IMR-90 (cell line): Measurements from ENCODE around the gene FBXW10B. TPM values are rescaled to one million over a fixed set of nuclear protein-coding genes. Genes with fewer than 3 reads are reported as not detected.
A peak's percentile ranks its signal among the peaks of the same experiment; 100 is the strongest.

Experiments
- ATAC-seq: fragments of 200-7000 bp; cut with Tn5 transposase; 2 replicates; pipeline ENCODE4 v1.9.1; 2020; ENCODE audit warnings: low read depth, mild to moderate bottlenecking, moderate library complexity
- BruUV-seq: library from RNA; stranded (reverse); fragments of 400-500 nt; replicated peaks from 2 replicates; lab custom pipeline; 2021; lab: Mats Ljungman, UMichigan
- CTCF ChIA-PET: fragments of 300-600 bp; formaldehyde crosslinking; extraction: SDS; loops from one replicate; lab custom pipeline; 2021; ENCODE audit warnings: antibody characterized with exemption; lab: Yijun Ruan, JAX
- POLR2A ChIA-PET: fragments of 300-600 bp; sonication (Branson Sonifier 250); formaldehyde crosslinking; loops from one replicate; lab custom pipeline; 2022; ENCODE audit warnings: antibody characterized with exemption; ENCODE audit not compliant: unreplicated experiment; lab: Charles Lee
- DNase-seq: peaks from one replicate; pipeline ENCODE4 v3.0.0; 2013
- H2AFZ ChIP-seq: replicated peaks from 2 replicates; pipeline ENCODE3; 2013; ENCODE audit warnings: low read length, mild to moderate bottlenecking; ENCODE audit not compliant: poor library complexity
- H2AK5ac ChIP-seq: 2 replicates; pipeline ENCODE4 v1.6.1; 2013; ENCODE audit warnings: low read depth, low read length, inconsistent platforms
- H2AK9ac ChIP-seq: replicated peaks from 2 replicates; pipeline ENCODE3; 2013; ENCODE audit warnings: mild to moderate bottlenecking, low read depth, low read length, moderate library complexity; ENCODE audit not compliant: poor library complexity
- H2BK120ac ChIP-seq: 2 replicates; pipeline ENCODE4 v1.6.1; 2013; ENCODE audit warnings: low read depth, low read length, inconsistent platforms
- H2BK15ac ChIP-seq: 3 replicates; pipeline ENCODE4 v1.6.1; 2013; ENCODE audit warnings: low read depth, low read length, inconsistent platforms
- H2BK20ac ChIP-seq: 2 replicates; pipeline ENCODE4 v1.6.1; 2013; ENCODE audit warnings: low read depth, mild to moderate bottlenecking, inconsistent platforms, low read length, moderate library complexity
- H2BK5ac ChIP-seq: 2 replicates; pipeline ENCODE4 v1.6.1; 2013; ENCODE audit warnings: mild to moderate bottlenecking, low read depth, low read length, inconsistent platforms; ENCODE audit not compliant: poor library complexity, severe bottlenecking
- H3K14ac ChIP-seq: replicated peaks from 2 replicates; pipeline ENCODE4 v1.6.1; 2013; ENCODE audit warnings: low read depth, low read length, inconsistent platforms
- H3K18ac ChIP-seq: 2 replicates; pipeline ENCODE4 v1.6.1; 2013; ENCODE audit warnings: low read depth, low read length, control low read depth
- H3K23ac ChIP-seq: 2 replicates; pipeline ENCODE4 v1.6.1; 2013; ENCODE audit warnings: low read depth, low read length, inconsistent platforms
- H3K27ac ChIP-seq: 2 replicates; pipeline ENCODE4 v1.5.1; 2013; ENCODE audit warnings: mild to moderate bottlenecking, control low read depth, low read length; ENCODE audit not compliant: insufficient read depth
- H3K27me3 ChIP-seq: 2 replicates; pipeline ENCODE4 v1.6.1; 2013; ENCODE audit warnings: low read length; ENCODE audit not compliant: control insufficient read depth, insufficient read depth
- H3K36me3 ChIP-seq: 2 replicates; pipeline ENCODE4 v1.6.1; 2013; ENCODE audit warnings: low read length, mixed read lengths; ENCODE audit not compliant: control insufficient read depth, insufficient read depth
- H3K4ac ChIP-seq: 2 replicates; pipeline ENCODE4 v1.6.1; 2013; ENCODE audit warnings: low read depth, low read length, inconsistent platforms
- H3K4me1 ChIP-seq: 2 replicates; pipeline ENCODE4 v1.6.1; 2013; ENCODE audit warnings: low read length, mixed read lengths; ENCODE audit not compliant: control insufficient read depth, insufficient read depth
- H3K4me2 ChIP-seq: 2 replicates; pipeline ENCODE4 v1.6.1; 2013; ENCODE audit warnings: low read depth, mild to moderate bottlenecking, control low read depth, low read length, moderate library complexity
- H3K4me3 ChIP-seq: 2 replicates; pipeline ENCODE4 v1.5.1; 2013; ENCODE audit warnings: low read depth, mild to moderate bottlenecking, control low read depth, low read length, moderate library complexity; ENCODE audit not compliant: insufficient read depth
- H3K56ac ChIP-seq: 2 replicates; pipeline ENCODE4 v1.6.1; 2013; ENCODE audit warnings: low read length, inconsistent platforms; ENCODE audit not compliant: insufficient read depth; ENCODE audit errors: extremely low read depth
- H3K79me1 ChIP-seq, 2 experiments: 2 replicates each; pipeline ENCODE4 v1.6.1; 2013; ENCODE audit warnings: low read length in 2 of 2, inconsistent platforms in 1 of 2, low read depth in 1 of 2
- H3K9ac ChIP-seq: 2 replicates; pipeline ENCODE4 v1.6.1; 2013; ENCODE audit warnings: low read depth, low read length, control low read depth
- H3K9me1 ChIP-seq: 2 replicates; pipeline ENCODE4 v1.6.1; 2013; ENCODE audit warnings: low read length, inconsistent platforms; ENCODE audit not compliant: insufficient read depth
- H3K9me3 ChIP-seq: 2 replicates; pipeline ENCODE4 v1.6.1; 2013; ENCODE audit warnings: low read length; ENCODE audit not compliant: control insufficient read depth, insufficient read depth
- H4K20me1 ChIP-seq: 2 replicates; pipeline ENCODE4 v1.6.1; 2013; ENCODE audit warnings: low read length, inconsistent platforms; ENCODE audit not compliant: insufficient read depth
- H4K5ac ChIP-seq: 2 replicates; pipeline ENCODE4 v1.6.1; 2013; ENCODE audit warnings: mild to moderate bottlenecking, low read depth, low read length, control low read depth
- H4K8ac ChIP-seq, 2 experiments: 2 replicates each; pipeline ENCODE4 v1.6.1; 2013; ENCODE audit warnings: low read depth in 2 of 2, low read length in 2 of 2, control low read depth in 1 of 2, inconsistent platforms in 1 of 2
- H4K91ac ChIP-seq: 2 replicates; pipeline ENCODE4 v1.6.1; 2013; ENCODE audit warnings: low read depth, low read length, inconsistent platforms; ENCODE audit not compliant: insufficient read depth
- BHLHE40 ChIP-seq: fragments of 150-350 bp; IDR thresholded peaks from 2 replicates; pipeline ENCODE4 v1.6.1; 2016; ENCODE audit warnings: mild to moderate bottlenecking, low read depth, low read length
- CHD1 ChIP-seq: IDR thresholded peaks from 2 replicates; pipeline ENCODE4 v1.6.1; 2012; ENCODE audit warnings: low read depth, low read length, improper control_type of control experiment
- MAFK ChIP-seq: IDR thresholded peaks from 2 replicates; pipeline ENCODE4 v1.6.1; 2012; ENCODE audit warnings: low read depth, low read length, improper control_type of control experiment
- MXI1 ChIP-seq: IDR thresholded peaks from 2 replicates; pipeline ENCODE4 v1.6.1; 2012; ENCODE audit warnings: low read depth, mild to moderate bottlenecking, low read length, moderate library complexity, borderline replicate concordance
- POLR2A ChIP-seq: IDR thresholded peaks from 2 replicates; pipeline ENCODE4 v1.6.1; 2012; ENCODE audit warnings: mild to moderate bottlenecking, low read depth, low read length
- RCOR1 ChIP-seq: IDR thresholded peaks from 2 replicates; pipeline ENCODE4 v1.6.1; 2012; ENCODE audit warnings: mild to moderate bottlenecking, low read length, improper control_type of control experiment; ENCODE audit not compliant: insufficient replicate concordance
- RFX5 ChIP-seq: IDR thresholded peaks from 2 replicates; pipeline ENCODE4 v1.8.0; 2012; ENCODE audit warnings: low read depth, mild to moderate bottlenecking, low read length, moderate library complexity
- SMC3 ChIP-seq: fragments of 150-350 bp; IDR thresholded peaks from 2 replicates; pipeline ENCODE4 v1.6.1; 2016; ENCODE audit warnings: low read depth, mild to moderate bottlenecking, antibody characterized with exemption, low read length, moderate library complexity
- WGBS, 2 experiments: methylation state at CpG; one replicate each; pipeline versions ENCODE4 v1.1.5 to v1.1.7; 2013; ENCODE audit warnings: missing lambda C conversion rate in 2 of 2; ENCODE audit not compliant: insufficient read length in 1 of 2; ENCODE audit errors: extremely low coverage in 2 of 2; 5-methylcytosine and 5-hydroxymethylcytosine counted together
- dilution Hi-C: fragments of 300-500 bp; cut with HindIII; formaldehyde crosslinking; loops from one replicate; pipeline ENCODE4 v1.14.3; 2018; ENCODE audit warnings: low sequenced_read_pairs; ENCODE audit not compliant: unreplicated experiment
- in situ Hi-C: fragments of 300-500 bp; cut with MboI; formaldehyde crosslinking; loops from 3 replicates; pipeline ENCODE4 v1.14.3; 2019; ENCODE audit warnings: low sequenced_read_pairs, inconsistent platforms, mixed read lengths
- intact Hi-C: fragments of 100-400 bp; cut with micrococcal nuclease; formaldehyde crosslinking; loops from 2 replicates; pipeline ENCODE4 v1.10.0; 2022
- polyA plus RNA-seq, 3 experiments: library from polyadenylated mRNA; depleted of rRNA; stranded (reverse); fragments of >200 nt; gene quantifications; 2 replicates each; pipeline ENCODE4 v1.2.3, GENCODE V29; 2012; ENCODE audit warnings: low replicate concordance in 1 of 3
- total RNA-seq: library from RNA; depleted of rRNA; stranded (reverse); fragments of >200 nt; gene quantifications from 2 replicates; pipeline ENCODE4 v1.2.3, GENCODE V29; 2012
- TF ChIP-seq, protein P1 (sequence below): fragments of 150-350 bp; IDR thresholded peaks from 2 replicates; pipeline ENCODE4 v1.6.1; 2016; ENCODE audit warnings: low read depth, mild to moderate bottlenecking, low read length, moderate library complexity, borderline replicate concordance

The FBXW10B gene
- total and polyA plus RNA-seq, 2 of the 4 experiments (the other 2 are of a cell fraction) = under 0.01 to 0.43 TPM

DNA sequence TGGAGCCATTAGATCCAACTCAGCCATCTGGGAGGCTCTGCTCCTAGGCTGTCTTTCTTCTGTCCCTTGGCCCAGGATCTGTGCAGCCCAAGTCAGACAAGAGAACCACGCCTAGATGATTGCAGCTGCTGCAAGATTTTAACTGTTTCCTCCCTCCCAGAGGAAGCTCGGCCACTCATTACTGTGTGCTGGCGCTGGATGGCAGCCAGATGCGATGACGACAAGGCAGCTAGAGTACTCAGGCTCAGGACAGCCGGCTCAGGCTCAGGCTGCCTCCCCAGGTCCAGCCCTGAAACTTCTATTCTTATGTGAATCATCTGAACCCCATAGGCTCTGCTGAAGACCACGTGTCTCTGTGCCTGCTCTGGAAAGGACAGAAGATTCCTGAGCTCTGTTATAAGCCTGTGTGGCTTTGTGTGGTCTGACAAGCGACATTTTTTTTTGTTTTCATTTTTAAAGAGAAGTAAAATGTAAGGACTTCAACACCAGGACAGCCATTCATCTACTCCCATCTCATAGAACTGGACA is 32.1 kb upstream of the FBXW10B start (continued):
- TF ChIP-seq MXI1 = peak; percentile 58
- no peak for TF ChIP-seq BHLHE40

DNA sequence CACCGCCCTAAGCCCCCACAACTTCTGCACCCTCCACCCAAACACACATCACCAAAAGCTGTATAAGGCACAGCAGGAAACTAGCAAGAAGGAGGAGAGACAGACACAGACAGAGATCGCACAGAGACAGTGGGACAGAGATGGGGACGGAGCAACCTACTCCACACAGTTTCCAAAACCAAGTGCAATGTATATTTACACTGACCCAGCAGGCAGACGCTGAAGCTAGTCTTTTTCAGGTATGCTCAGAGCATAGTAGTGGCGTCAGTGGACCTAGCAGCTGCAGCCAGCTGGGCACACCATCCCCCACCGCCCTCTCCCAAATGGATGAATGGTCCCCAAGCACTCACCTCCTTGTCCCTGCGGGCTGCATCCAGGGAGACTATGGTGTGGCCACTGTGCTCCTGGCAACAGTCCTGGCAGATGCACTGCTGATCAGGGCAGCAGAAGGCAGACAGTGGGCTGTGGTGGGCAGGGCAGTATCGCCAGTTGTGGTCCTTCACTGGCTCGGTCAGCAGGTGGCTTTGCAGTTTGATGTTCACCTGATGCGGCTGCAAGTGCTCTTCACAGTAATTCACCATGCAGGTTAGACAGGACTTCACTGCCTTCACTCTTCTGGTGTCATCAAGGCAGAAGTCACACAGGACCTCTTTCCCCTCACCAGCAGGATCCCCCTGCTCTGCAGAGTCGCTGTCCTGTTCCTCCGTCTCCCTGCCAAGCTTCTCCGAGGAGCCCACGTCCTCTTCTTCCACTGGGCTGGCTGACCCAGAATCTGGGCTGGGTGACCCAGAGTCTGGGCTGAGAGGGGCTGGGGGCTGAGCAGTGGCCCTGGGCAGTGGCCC is 31.5 kb upstream of the FBXW10B start:
- Histone ChIP-seq H3K4me3 (peak overlapping the region; percentile 71), H3K9me1 (peaks cover 4% of the 10 kb centered on the region), H3K4me1 (peaks cover 14% of the 10 kb centered on the region), H2BK15ac (peak overlapping the region; percentile 71; the same call in 2 of the 3 replicates), H2AK9ac (peak overlapping the region; percentile 95), H4K20me1 (no peaks in the 10 kb centered on the region), H3K56ac (peak overlapping the region; percentile 67; the same call in 1 of the 2 replicates), H3K79me1 (peaks cover 9 to 30% of the 10 kb centered on the region in 2 experiments), H2BK120ac (peak overlapping the region; percentile 86), H2AFZ (peak overlapping the region; percentile 91), H3K27me3 (no peaks in the 10 kb centered on the region), H3K14ac (peak overlapping the region; percentile 87), H4K8ac (peak overlapping the region; percentile 32 to 82), H3K9ac (peak overlapping the region; percentile 68), H3K36me3 (no peaks in the 10 kb centered on the region), H3K23ac (peak overlapping the region; percentile 97), H3K4ac (peak overlapping the region; percentile 97), H4K5ac (peak overlapping the region; percentile 21), H3K4me2 (peak overlapping the region; percentile 97), H2AK5ac (peak overlapping the region; percentile 96), H3K9me3 (no peaks in the 10 kb centered on the region), H3K27ac (peak overlapping the region; percentile 83), H2BK20ac (peak overlapping the region; percentile 66), H3K18ac (peak overlapping the region; percentile 49), H2BK5ac (peak overlapping the region; percentile 87), H4K91ac (peak overlapping the region; percentile 93)
- ChIA-PET CTCF (interaction anchor here (0.9 kb wide), 1 partner anchor 347 kb away, joined by 4 read pairs; no protein-coding TSS in a partner anchor), POLR2A (no interaction called here)
- BruUV-seq = TSS peak; percentile 37
- 41% methylated on average over 4 of the region's 14 CpGs; no CpG with 5 or more reads in 1 of the 2 experiments for WGBS, 2 experiments
- TF ChIP-seq MXI1 (no peak), RCOR1 (no peak), MAFK (no peak), SMC3 (no peak), CHD1 (no peak), POLR2A (no peak), BHLHE40 (no peak), RFX5 (no peak)
- TF ChIP-seq, protein P1, sequence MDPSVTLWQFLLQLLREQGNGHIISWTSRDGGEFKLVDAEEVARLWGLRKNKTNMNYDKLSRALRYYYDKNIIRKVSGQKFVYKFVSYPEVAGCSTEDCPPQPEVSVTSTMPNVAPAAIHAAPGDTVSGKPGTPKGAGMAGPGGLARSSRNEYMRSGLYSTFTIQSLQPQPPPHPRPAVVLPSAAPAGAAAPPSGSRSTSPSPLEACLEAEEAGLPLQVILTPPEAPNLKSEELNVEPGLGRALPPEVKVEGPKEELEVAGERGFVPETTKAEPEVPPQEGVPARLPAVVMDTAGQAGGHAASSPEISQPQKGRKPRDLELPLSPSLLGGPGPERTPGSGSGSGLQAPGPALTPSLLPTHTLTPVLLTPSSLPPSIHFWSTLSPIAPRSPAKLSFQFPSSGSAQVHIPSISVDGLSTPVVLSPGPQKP = no peak
- intact Hi-C loops (loop anchor here (5.0 kb wide), 1 partner anchor 394 kb away; no protein-coding TSS in a partner anchor), dilution Hi-C loops (no loop called here), in situ Hi-C loops (loop anchor here (25.0 kb wide), 1 partner anchor 389 kb away; the partner anchor contains the start of gene PMP22)
- DNase-seq (no peak), ATAC-seq (peak; percentile 2; the same call in 1 of the 2 replicates)
